Measurements from ENCODE around the gene NPTX1. TPM values are rescaled to one million over a fixed set of nuclear protein-coding genes. Genes with fewer than 3 reads are reported as not detected.

NPTX1 gene
- total and polyA plus RNA-seq, 4 donors = under 0.01 TPM; not detected in 3

GRCh38 chr17:80433916-80434666 lies 42.3 kb downstream of the NPTX1 start (continued):
- TF ChIP-seq HNF4G (IDR thresholded peaks at IDR 0.05) (no peak), HNF4A (conservative IDR thresholded peaks at IDR 0.05) (no peak), SP1 (IDR thresholded peaks at IDR 0.05) (no peak)

- H3K4me3 ChIP-seq (ENCODE audit: low read depth in 1 of 3, low read length in 3 of 3) = no peak overlapping the region
- no peak for DNase-seq (ENCODE audit: low spot score)
Observed at GRCh38 chr17:80432961-80433550, 43.4 kb downstream of the NPTX1 start.

More at GRCh38 chr17:80432961-80433550, 43.4 kb downstream of the NPTX1 start:
- Histone ChIP-seq H3K9ac (ENCODE audit: low read depth in 1 of 2, low read length in 2 of 2) (no peak overlapping the region), H3K4me1 (ENCODE audit: control insufficient read depth in 4 of 4, insufficient read depth in 4 of 4, low read length in 3 of 4) (no peaks in the 10 kb centered on the region), H3K27me3 (ENCODE audit: control insufficient read depth in 4 of 4, insufficient read depth in 4 of 4, low read length in 3 of 4) (no peaks in the 10 kb centered on the region), H3K27ac (ENCODE audit: low read depth in 1 of 2, low read length in 2 of 2) (no peak overlapping the region), H3K36me3 (ENCODE audit: control insufficient read depth in 4 of 4, insufficient read depth in 3 of 4, low read depth in 1 of 4, low read length in 3 of 4) (peaks cover 0 to 4% (median 0%) of the 10 kb centered on the region in 4 donors), H3K9me3 (ENCODE audit: control insufficient read depth in 4 of 4, low read length in 3 of 4) (no peaks in the 10 kb centered on the region)
- whole genome bisulfite sequencing = 90% methylated on average over 6 of the region's 6 CpGs
- TF ChIP-seq HNF4A (conservative IDR thresholded peaks at IDR 0.05) (no peak), CTCF (IDR thresholded peaks at IDR 0.05; ENCODE audit: low read depth, low read length, missing input control) (no peak), JUND (IDR thresholded peaks at IDR 0.05) (no peak), FOXA1 (IDR thresholded peaks at IDR 0.05) (no peak), YY1 (IDR thresholded peaks at IDR 0.05) (no peak), NR2F2 (IDR thresholded peaks at IDR 0.05) (no peak), ATF3 (IDR thresholded peaks at IDR 0.05) (no peak), SP1 (IDR thresholded peaks at IDR 0.05) (no peak), EGR1 (IDR thresholded peaks at IDR 0.05; ENCODE audit: low read depth in 2 of 2) (no peak), GABPA (IDR thresholded peaks at IDR 0.05 in 1 of 2, conservative IDR thresholded peaks at IDR 0.05 in 1 of 2) (no peak), HNF4G (IDR thresholded peaks at IDR 0.05) (no peak), ZBTB33 (IDR thresholded peaks at IDR 0.05) (no peak)
- TF ChIP-seq, protein P1, sequence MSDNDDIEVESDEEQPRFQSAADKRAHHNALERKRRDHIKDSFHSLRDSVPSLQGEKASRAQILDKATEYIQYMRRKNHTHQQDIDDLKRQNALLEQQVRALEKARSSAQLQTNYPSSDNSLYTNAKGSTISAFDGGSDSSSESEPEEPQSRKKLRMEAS (IDR thresholded peaks at IDR 0.05) = no peak
- TF ChIP-seq, protein P2, sequence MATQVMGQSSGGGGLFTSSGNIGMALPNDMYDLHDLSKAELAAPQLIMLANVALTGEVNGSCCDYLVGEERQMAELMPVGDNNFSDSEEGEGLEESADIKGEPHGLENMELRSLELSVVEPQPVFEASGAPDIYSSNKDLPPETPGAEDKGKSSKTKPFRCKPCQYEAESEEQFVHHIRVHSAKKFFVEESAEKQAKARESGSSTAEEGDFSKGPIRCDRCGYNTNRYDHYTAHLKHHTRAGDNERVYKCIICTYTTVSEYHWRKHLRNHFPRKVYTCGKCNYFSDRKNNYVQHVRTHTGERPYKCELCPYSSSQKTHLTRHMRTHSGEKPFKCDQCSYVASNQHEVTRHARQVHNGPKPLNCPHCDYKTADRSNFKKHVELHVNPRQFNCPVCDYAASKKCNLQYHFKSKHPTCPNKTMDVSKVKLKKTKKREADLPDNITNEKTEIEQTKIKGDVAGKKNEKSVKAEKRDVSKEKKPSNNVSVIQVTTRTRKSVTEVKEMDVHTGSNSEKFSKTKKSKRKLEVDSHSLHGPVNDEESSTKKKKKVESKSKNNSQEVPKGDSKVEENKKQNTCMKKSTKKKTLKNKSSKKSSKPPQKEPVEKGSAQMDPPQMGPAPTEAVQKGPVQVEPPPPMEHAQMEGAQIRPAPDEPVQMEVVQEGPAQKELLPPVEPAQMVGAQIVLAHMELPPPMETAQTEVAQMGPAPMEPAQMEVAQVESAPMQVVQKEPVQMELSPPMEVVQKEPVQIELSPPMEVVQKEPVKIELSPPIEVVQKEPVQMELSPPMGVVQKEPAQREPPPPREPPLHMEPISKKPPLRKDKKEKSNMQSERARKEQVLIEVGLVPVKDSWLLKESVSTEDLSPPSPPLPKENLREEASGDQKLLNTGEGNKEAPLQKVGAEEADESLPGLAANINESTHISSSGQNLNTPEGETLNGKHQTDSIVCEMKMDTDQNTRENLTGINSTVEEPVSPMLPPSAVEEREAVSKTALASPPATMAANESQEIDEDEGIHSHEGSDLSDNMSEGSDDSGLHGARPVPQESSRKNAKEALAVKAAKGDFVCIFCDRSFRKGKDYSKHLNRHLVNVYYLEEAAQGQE (IDR thresholded peaks at IDR 0.05) = no peak
